HG03108 (cell line): Measurements from ENCODE around the gene SLC9A5.

Experiments
- ATAC-seq: cut with Tn5 transposase; IDR thresholded peaks from one replicate; pipeline ENCODE4 v1.9.1; 2021; ENCODE audit warnings: moderate library complexity; ENCODE audit not compliant: unreplicated experiment

SLC9A5 gene

DNA sequence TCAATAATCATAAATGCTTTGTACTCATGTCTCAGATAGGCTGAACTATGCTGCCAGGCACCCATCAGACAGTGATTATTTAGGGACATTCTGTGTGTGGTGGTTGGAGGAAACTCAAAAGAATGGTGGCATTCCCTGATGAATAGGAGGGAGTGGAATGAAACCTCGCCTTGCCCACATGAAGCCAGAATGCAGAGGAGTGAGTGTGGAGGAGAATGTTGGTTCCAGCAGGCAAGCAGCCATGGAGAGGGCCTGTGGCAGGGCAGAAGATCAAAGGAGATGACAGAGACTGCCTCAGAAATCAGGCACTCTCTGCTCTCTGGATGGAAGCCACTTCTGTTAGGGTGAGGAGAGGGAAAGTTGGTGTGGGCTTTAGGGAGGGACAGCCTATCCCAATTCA is 55.2 kb downstream of the SLC9A5 start:
- ATAC-seq, result no peak

- ATAC-seq, result no peak
These were observed 56.7 kb downstream of the SLC9A5 start for GRCh38 chr16:67305216-67306071.

DNA sequence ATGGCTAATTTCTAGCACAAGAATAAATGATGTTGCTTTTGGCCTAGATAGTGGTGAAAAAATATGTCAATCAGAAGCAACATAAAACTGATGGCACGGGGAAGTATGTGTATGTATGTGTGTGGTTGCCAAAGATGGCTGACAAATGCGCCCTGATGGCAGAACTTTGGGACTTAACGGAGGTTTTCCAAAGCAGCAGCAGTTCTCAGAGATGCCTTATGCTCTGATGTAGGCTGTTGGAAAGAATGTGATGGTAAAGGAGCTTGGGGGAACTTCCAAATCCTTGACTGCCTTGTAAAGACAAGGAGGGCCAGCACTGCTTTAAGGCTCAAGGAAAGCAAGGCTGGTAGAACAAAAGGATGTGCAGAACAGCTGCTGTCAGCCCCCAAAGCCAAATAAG is 61.8 kb downstream of the SLC9A5 start:
- no peak for ATAC-seq

DNA sequence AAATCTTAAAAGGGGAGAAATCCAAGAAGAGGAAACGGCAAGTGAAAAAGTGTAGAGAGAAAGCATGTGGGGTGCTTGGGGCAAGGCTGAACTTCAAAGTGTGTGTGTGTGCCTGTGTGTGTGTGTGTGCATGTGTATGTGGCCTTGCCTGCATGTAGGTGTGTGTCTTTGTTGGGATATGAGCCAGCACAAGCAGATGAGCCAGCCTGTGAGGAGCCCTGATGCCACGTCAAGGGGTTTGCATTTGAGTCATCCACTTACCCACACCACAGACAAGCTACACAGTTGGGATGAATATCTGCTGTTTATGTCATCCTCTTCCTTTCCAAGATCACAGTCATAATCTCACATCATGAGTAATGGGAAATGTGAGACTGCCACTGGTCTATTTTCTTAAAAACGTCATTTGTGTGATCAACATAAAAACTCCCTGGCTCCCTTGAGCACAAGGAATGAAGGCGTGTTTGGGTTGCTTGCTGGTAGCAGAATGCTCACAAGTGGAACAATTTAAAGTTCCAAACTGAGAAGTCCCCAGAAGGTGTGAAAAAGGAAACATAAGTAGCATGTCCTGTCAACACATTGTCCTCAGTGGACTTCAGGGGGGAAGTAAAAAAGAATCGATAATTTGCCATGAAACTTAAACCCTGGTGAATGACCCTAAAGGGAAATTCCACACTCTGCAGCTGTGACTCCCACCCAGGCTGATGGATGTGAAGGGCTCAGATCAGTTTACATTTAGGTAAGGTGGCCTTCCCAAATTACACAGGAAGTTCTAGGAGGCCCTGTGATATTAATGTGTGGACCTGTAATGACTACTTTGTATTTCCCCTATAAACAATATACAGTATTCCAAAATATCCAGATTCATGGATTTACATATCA is 63.1 kb downstream of the SLC9A5 start:
- ATAC-seq, result peak; percentile 66

DNA sequence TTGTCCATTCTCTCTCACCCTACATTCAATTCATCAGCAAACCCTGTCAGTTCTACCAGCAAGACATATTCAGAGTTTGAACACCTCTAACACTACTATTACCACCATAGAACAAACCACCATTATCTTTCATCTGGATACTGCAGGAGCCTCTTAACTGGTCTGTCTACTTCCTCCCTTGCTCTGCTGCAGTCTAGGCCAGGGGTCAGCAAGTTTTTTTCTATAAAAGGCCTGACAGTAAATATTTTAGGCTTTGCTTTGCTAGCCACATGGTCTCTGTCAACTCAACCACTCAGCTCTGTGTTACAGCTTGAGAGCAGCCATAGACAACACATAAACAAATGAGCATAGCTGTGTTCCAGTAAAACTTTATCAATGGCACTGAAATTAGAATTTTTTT is 63.9 kb downstream of the SLC9A5 start:
- ATAC-seq, result no peak

GRCh38 chr16:67317853-67318252 is 69.1 kb downstream of the SLC9A5 start:
- ATAC-seq, result no peak
